ENCODE results near the gene RHBDL3.

DNA sequence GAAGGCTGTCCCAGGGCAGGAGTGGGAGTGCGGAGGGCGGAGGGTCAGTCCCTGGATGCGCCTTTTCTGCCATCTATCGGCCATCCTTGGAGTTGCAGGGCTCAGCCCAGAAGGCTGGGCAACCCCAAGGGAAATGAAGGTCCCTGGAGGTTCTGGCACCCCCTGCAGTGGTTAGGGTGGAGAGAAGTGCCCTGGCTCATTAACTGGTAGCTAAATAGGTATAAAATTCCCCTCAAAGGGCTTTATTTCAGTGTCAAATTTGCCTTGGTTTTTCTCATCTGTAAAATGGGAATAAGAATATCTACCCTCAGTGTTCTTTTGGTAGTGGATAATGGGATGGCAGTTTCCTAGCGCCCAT, 53.9 kb downstream of the RHBDL3 start:
- TF ChIP-seq CTCF (IDR thresholded peaks at IDR 0.05; ENCODE audit: low read depth, low read length, missing input control) (peak; percentile 96), ZBTB33 (IDR thresholded peaks at IDR 0.05) (no peak), FOXA2 (IDR thresholded peaks at IDR 0.05) (no peak), TAF1 (conservative IDR thresholded peaks at IDR 0.05) (no peak), RXRA (IDR thresholded peaks at IDR 0.05) (no peak), YY1 (IDR thresholded peaks at IDR 0.05) (no peak), FOXA1 (IDR thresholded peaks at IDR 0.05) (no peak), SP1 (IDR thresholded peaks at IDR 0.05) (no peak), RAD21 (IDR thresholded peaks at IDR 0.05) (peak; percentile 87 to 93), GABPA (IDR thresholded peaks at IDR 0.05 in 1 of 2, conservative IDR thresholded peaks at IDR 0.05 in 1 of 2) (no peak)
- TF ChIP-seq, protein P1, sequence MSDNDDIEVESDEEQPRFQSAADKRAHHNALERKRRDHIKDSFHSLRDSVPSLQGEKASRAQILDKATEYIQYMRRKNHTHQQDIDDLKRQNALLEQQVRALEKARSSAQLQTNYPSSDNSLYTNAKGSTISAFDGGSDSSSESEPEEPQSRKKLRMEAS (IDR thresholded peaks at IDR 0.05): no peak
